ENCODE data around the gene DUSP19. TPM values are rescaled to one million over a fixed set of nuclear protein-coding genes. Genes with fewer than 3 reads are reported as not detected.

Gene DUSP19
- total and polyA plus RNA-seq, 2 of the 13 experiments (the other 11 are each of a cell fraction or from before 2014, with no cell fraction given) = 1.3 to 1.9 TPM

GRCh38 chr2:183038341-183039300 lies 39.9 kb upstream of the DUSP19 start, which contains the start of gene NCKAP1 (continued):
- TF ChIP-seq, protein P1, sequence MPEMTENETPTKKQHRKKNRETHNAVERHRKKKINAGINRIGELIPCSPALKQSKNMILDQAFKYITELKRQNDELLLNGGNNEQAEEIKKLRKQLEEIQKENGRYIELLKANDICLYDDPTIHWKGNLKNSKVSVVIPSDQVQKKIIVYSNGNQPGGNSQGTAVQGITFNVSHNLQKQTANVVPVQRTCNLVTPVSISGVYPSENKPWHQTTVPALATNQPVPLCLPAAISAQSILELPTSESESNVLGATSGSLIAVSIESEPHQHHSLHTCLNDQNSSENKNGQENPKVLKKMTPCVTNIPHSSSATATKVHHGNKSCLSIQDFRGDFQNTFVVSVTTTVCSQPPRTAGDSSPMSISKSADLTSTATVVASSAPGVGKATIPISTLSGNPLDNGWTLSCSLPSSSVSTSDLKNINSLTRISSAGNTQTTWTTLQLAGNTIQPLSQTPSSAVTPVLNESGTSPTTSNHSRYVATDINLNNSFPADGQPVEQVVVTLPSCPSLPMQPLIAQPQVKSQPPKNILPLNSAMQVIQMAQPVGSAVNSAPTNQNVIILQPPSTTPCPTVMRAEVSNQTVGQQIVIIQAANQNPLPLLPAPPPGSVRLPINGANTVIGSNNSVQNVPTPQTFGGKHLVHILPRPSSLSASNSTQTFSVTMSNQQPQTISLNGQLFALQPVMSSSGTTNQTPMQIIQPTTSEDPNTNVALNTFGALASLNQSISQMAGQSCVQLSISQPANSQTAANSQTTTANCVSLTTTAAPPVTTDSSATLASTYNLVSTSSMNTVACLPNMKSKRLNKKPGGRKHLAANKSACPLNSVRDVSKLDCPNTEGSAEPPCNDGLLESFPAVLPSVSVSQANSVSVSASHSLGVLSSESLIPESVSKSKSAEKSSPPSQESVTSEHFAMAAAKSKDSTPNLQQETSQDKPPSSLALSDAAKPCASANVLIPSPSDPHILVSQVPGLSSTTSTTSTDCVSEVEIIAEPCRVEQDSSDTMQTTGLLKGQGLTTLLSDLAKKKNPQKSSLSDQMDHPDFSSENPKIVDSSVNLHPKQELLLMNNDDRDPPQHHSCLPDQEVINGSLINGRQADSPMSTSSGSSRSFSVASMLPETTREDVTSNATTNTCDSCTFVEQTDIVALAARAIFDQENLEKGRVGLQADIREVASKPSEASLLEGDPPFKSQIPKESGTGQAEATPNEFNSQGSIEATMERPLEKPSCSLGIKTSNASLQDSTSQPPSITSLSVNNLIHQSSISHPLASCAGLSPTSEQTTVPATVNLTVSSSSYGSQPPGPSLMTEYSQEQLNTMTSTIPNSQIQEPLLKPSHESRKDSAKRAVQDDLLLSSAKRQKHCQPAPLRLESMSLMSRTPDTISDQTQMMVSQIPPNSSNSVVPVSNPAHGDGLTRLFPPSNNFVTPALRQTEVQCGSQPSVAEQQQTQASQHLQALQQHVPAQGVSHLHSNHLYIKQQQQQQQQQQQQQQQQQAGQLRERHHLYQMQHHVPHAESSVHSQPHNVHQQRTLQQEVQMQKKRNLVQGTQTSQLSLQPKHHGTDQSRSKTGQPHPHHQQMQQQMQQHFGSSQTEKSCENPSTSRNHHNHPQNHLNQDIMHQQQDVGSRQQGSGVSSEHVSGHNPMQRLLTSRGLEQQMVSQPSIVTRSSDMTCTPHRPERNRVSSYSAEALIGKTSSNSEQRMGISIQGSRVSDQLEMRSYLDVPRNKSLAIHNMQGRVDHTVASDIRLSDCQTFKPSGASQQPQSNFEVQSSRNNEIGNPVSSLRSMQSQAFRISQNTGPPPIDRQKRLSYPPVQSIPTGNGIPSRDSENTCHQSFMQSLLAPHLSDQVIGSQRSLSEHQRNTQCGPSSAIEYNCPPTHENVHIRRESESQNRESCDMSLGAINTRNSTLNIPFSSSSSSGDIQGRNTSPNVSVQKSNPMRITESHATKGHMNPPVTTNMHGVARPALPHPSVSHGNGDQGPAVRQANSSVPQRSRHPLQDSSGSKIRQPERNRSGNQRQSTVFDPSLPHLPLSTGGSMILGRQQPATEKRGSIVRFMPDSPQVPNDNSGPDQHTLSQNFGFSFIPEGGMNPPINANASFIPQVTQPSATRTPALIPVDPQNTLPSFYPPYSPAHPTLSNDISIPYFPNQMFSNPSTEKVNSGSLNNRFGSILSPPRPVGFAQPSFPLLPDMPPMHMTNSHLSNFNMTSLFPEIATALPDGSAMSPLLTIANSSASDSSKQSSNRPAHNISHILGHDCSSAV (CRISPR knock-in tag; IDR thresholded peaks at IDR 0.05; ENCODE audit: borderline replicate concordance) = no peak
- TF ChIP-seq SPEN (CRISPR knock-in tag; IDR thresholded peaks at IDR 0.05; ENCODE audit: low read depth) = peak; percentile 89
- no peak for TF ChIP-seq ZFP41 (CRISPR knock-in tag; IDR thresholded peaks at IDR 0.05; ENCODE audit: borderline replicate concordance)
- peak; percentile 52; the same call in 1 of the 2 replicates for TF ChIP-seq KAT7 (CRISPR knock-in tag; IDR thresholded peaks at IDR 0.05; ENCODE audit: borderline replicate concordance)
- peak; percentile 56; the same call in 1 of the 2 replicates for TF ChIP-seq ETS1 (CRISPR knock-in tag; IDR thresholded peaks at IDR 0.05)
- TF ChIP-seq YEATS2 (CRISPR knock-in tag; IDR thresholded peaks at IDR 0.05; ENCODE audit: borderline replicate concordance) = no peak
- 0 out of 2 replicates have a peak, but pooled peaks have one; percentile 13 for TF ChIP-seq HCFC1 (IDR thresholded peaks at IDR 0.05; ENCODE audit: low read depth, low read length)
- peak; percentile 88 for TF ChIP-seq ZNF292 (CRISPR knock-in tag; IDR thresholded peaks at IDR 0.05; ENCODE audit: borderline replicate concordance, low read depth)
- TF ChIP-seq ARNTL (CRISPR knock-in tag; IDR thresholded peaks at IDR 0.05) = no peak
- peak; percentile 85; the same call in 1 of the 2 replicates for TF ChIP-seq ZBTB25 (CRISPR knock-in tag; IDR thresholded peaks at IDR 0.05)
- TF ChIP-seq, protein P2, sequence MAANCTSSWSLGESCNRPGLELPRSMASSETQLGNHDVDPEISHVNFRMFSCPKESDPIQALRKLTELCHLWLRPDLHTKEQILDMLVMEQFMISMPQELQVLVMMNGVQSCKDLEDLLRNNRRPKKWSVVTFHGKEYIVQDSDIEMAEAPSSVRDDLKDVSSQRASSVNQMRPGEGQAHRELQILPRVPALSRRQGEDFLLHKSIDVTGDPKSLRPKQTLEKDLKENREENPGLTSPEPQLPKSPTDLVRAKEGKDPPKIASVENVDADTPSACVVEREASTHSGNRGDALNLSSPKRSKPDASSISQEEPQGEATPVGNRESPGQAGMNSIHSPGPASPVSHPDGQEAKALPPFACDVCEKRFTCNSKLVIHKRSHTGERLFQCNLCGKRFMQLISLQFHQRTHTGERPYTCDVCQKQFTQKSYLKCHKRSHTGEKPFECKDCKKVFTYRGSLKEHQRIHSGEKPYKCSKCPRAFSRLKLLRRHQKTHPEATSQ (CRISPR knock-in tag; IDR thresholded peaks at IDR 0.05; ENCODE audit: borderline replicate concordance) = peak; percentile 77; the same call in 1 of the 2 replicates
- TF ChIP-seq FOXK1 (CRISPR knock-in tag; IDR thresholded peaks at IDR 0.05; ENCODE audit: borderline replicate concordance, low read depth) = no peak
- no peak for TF ChIP-seq PHB2 (IDR thresholded peaks at IDR 0.05; ENCODE audit: partially characterized antibody)
- no peak for TF ChIP-seq ZBTB42 (CRISPR knock-in tag; IDR thresholded peaks at IDR 0.05)
- peak; percentile 79 for TF ChIP-seq HIVEP1 (CRISPR knock-in tag; IDR thresholded peaks at IDR 0.05)
